ENCODE results near the gene TEX12. TPM values are rescaled to one million over a fixed set of nuclear protein-coding genes. Genes with fewer than 3 reads are reported as not detected.

Gene TEX12
- total and polyA plus RNA-seq, 2 of the 8 experiments (the other 6 are each of a cell fraction or from before 2014, with no cell fraction given) = not detected

DNA sequence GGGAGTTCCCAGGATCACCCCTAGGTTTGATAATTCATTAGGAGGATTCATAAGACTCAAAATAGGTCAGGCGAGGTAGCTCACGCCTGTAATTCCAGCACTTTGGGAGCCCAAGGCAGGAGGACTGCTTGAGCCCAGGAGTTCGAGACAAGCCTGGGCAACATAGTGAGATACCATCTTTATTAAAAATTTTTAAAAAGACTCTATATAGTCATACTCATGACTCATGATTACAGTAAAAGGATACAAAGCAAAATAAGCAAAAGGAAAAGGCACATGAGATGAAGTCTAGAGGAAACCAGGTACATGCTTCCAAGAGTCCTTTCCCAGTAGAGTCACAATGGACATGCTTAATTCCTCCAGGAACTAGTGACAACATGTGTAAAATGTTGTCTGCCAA, 45.1 kb downstream of the TEX12 start:
- Histone ChIP-seq H3K27ac (ENCODE audit: low read depth, low read length) (no peak overlapping the region), H4K5ac (ENCODE audit: insufficient read length, low read depth, low read length) (no peak overlapping the region), H3K27me3 (replicated peaks in 1 of 4; ENCODE audit: control insufficient read depth in 3 of 4, extremely low read depth in 1 of 4, insufficient read depth in 3 of 4, low read length in 3 of 4) (no peaks in the 10 kb centered on the region), H3K4me1 (replicated peaks in 1 of 4; ENCODE audit: control insufficient read depth in 3 of 4, insufficient read depth in 4 of 4, low read length in 3 of 4) (no peaks in the 10 kb centered on the region), H4K8ac (ENCODE audit: extremely low read depth, insufficient read depth, low read length) (no peak overlapping the region), H4K91ac (replicated peaks; ENCODE audit: insufficient read length, low read length) (no peak overlapping the region), H3K4me3 (ENCODE audit: extremely low read depth in 1 of 4, insufficient read depth in 2 of 4, low read depth in 3 of 4, low read length in 4 of 4) (no peak overlapping the region), H3K4me2 (ENCODE audit: insufficient read depth in 1 of 2, low read depth in 2 of 2, low read length in 2 of 2) (no peak overlapping the region), H4K20me1 (replicated peaks in 1 of 2; ENCODE audit: control insufficient read depth in 1 of 2, insufficient read depth in 2 of 2, low read length in 2 of 2) (no peaks in the 10 kb centered on the region), H3K36me3 (ENCODE audit: control insufficient read depth in 2 of 4, insufficient read depth in 4 of 4, low read length in 3 of 4) (no peaks in the 10 kb centered on the region), H2BK20ac (ENCODE audit: low read length) (no peak overlapping the region), H2AK5ac (ENCODE audit: low read depth, low read length) (no peak overlapping the region), H3K9me3 (ENCODE audit: insufficient read depth in 2 of 2, low read depth in 1 of 2, low read length in 1 of 2) (no peaks in the 10 kb centered on the region), H3K4ac (replicated peaks; ENCODE audit: insufficient read length, low read depth, low read length) (no peak overlapping the region), H3K23me2 (ENCODE audit: low read depth, low read length) (no peaks in the 10 kb centered on the region; the same call in 1 of the 2 replicates), H3K9ac (replicated peaks in 1 of 4; ENCODE audit: extremely low read depth in 1 of 4, low read depth in 3 of 4, low read length in 3 of 4) (no peak overlapping the region), H3K14ac (ENCODE audit: insufficient read length) (no peak overlapping the region), H2BK120ac (replicated peaks; ENCODE audit: low read depth, low read length) (no peak overlapping the region), H3K79me1 (ENCODE audit: low read depth, low read length) (no peaks in the 10 kb centered on the region), H3K79me2 (ENCODE audit: control insufficient read depth in 1 of 2, insufficient read depth in 2 of 2, low read length in 2 of 2) (no peaks in the 10 kb centered on the region), H2BK12ac (ENCODE audit: low read depth, low read length) (no peak overlapping the region), H3K23ac (ENCODE audit: insufficient read length) (no peak overlapping the region), H2BK5ac (ENCODE audit: low read depth, low read length) (no peak overlapping the region), H2BK15ac (ENCODE audit: low read length) (no peak overlapping the region), H3K18ac (ENCODE audit: extremely low read depth, low read length) (no peak overlapping the region), H3K56ac (replicated peaks; ENCODE audit: insufficient read length, low read depth, low read length) (no peak overlapping the region), H2AFZ (ENCODE audit: low read length) (no peak overlapping the region)
- DNase-seq (ENCODE audit: low read depth in 1 of 2, low spot score in 2 of 2) (no peak), FAIRE-seq (no peak)
- ChIA-PET POLR2A (ENCODE audit: partially characterized antibody) (interaction anchor here (1.1 kb wide), 1 partner anchor 14 kb away, joined by 3 read pairs; the partner anchor contains the start of gene PTS), CTCF (ENCODE audit: partially characterized antibody) (interaction anchor here (0.5 to 1.6 kb wide), 3 partner anchors 68 to 746 kb away, joined by 3 to 5 read pairs (median 3); no protein-coding TSS in a partner anchor)
- WGBS, 2 experiments (ENCODE audit: extremely low coverage in 1 of 2, insufficient coverage in 1 of 2, insufficient read length in 1 of 2, insufficient replicate concordance in 2 of 2, low coverage in 1 of 2, low lambda C conversion rate in 2 of 2, missing lambda C conversion rate in 1 of 2) = 69% methylated on average over 3 of the region's 3 CpGs; no CpG with 5 or more reads in 1 of the 2 experiments
- no peak for TF ChIP-seq EZH2 (IDR thresholded peaks at IDR 0.05; ENCODE audit: low read depth, low read length, severe bottlenecking)
- no peak for TF ChIP-seq CHD1 (IDR thresholded peaks at IDR 0.05; ENCODE audit: low read depth, low read length)
- no peak for TF ChIP-seq SP4 (IDR thresholded peaks at IDR 0.05; ENCODE audit: low read length)
- TF ChIP-seq TEAD4 (IDR thresholded peaks at IDR 0.05; ENCODE audit: low read depth, low read length) = no peak
- TF ChIP-seq, protein P1, sequence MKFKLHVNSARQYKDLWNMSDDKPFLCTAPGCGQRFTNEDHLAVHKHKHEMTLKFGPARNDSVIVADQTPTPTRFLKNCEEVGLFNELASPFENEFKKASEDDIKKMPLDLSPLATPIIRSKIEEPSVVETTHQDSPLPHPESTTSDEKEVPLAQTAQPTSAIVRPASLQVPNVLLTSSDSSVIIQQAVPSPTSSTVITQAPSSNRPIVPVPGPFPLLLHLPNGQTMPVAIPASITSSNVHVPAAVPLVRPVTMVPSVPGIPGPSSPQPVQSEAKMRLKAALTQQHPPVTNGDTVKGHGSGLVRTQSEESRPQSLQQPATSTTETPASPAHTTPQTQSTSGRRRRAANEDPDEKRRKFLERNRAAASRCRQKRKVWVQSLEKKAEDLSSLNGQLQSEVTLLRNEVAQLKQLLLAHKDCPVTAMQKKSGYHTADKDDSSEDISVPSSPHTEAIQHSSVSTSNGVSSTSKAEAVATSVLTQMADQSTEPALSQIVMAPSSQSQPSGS (IDR thresholded peaks at IDR 0.05; ENCODE audit: low read length) = no peak
- no peak for TF ChIP-seq CBX5 (IDR thresholded peaks at IDR 0.05; ENCODE audit: low read depth, low read length)
- TF ChIP-seq TAF7 (optimal IDR thresholded peaks at IDR 0.05; ENCODE audit: borderline replicate concordance, low read depth, low read length) = no peak
- TF ChIP-seq RBBP5 (IDR thresholded peaks at IDR 0.05; ENCODE audit: borderline replicate concordance, low read depth, low read length) = no peak
